Suprapubic skin (tissue), 3 donors: Measurements from ENCODE around the gene ABCB11.

ENCODE experiments used
- POLR2A ChIP-seq, 2 donors: fragments of 450-650 bp; IDR thresholded peaks; one replicate each; pipeline ENCODE4 v1.6.1; 2017; ENCODE audit warnings: antibody characterized with exemption in 2 of 2, mild to moderate bottlenecking in 2 of 2, moderate library complexity in 2 of 2
- TF ChIP-seq, protein P1 (sequence below), 2 donors: fragments of 200-600 bp in 1 of 2; fragments of 450-650 bp in 1 of 2; sonication (generic) in 1 of 2; IDR thresholded peaks; one replicate each; pipeline ENCODE4 v1.5.1; 2016 to 2019; ENCODE audit warnings: antibody characterized with exemption in 2 of 2, mild to moderate bottlenecking in 1 of 2, moderate library complexity in 1 of 2

DNA sequence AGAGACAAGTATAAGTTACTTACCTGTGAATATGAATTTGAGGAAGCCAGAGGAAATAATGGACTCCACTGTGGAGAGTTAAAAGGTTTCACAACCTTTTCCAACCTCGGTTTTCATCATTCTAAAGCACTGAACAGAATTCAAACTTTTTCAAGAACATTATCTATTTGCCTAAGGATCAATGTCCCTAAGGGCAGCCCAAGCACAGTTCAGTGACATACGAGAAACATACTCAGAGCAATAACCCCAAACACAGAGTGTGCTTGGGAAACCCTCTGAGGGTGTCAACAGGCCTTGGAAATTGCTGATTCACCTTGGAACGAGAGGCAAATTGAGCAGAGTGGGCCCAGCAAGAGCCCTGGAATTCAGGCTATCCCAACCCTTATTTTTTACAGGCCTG is at the start of gene ABCB11:
- TF ChIP-seq POLR2A (IDR thresholded peaks at IDR 0.05): no peak
- TF ChIP-seq, protein P1, sequence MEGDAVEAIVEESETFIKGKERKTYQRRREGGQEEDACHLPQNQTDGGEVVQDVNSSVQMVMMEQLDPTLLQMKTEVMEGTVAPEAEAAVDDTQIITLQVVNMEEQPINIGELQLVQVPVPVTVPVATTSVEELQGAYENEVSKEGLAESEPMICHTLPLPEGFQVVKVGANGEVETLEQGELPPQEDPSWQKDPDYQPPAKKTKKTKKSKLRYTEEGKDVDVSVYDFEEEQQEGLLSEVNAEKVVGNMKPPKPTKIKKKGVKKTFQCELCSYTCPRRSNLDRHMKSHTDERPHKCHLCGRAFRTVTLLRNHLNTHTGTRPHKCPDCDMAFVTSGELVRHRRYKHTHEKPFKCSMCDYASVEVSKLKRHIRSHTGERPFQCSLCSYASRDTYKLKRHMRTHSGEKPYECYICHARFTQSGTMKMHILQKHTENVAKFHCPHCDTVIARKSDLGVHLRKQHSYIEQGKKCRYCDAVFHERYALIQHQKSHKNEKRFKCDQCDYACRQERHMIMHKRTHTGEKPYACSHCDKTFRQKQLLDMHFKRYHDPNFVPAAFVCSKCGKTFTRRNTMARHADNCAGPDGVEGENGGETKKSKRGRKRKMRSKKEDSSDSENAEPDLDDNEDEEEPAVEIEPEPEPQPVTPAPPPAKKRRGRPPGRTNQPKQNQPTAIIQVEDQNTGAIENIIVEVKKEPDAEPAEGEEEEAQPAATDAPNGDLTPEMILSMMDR (IDR thresholded peaks at IDR 0.05): no peak
